Measurements from ENCODE around the gene TTLL13.

Gene TTLL13

GRCh38 chr15:90214553-90215196 is 34.7 kb upstream of the TTLL13 start:
- DNase-seq (ENCODE audit: low spot score) = no peak

GRCh38 chr15:90217671-90218394 is 31.5 kb upstream of the TTLL13 start:
- DNase-seq (ENCODE audit: low spot score) = no peak

GRCh38 chr15:90219421-90220141 is 29.8 kb upstream of the TTLL13 start:
- DNase-seq (ENCODE audit: low spot score) = peak; percentile 67

GRCh38 chr15:90221246-90221900 is 28.0 kb upstream of the TTLL13 start:
- DNase-seq (ENCODE audit: low spot score) = peak; percentile 78

- no peak for DNase-seq (ENCODE audit: low spot score)
These were observed 26.8 kb upstream of the TTLL13 start for GRCh38 chr15:90222547-90222946.

- no peak for DNase-seq (ENCODE audit: low spot score)
These were observed 25.8 kb upstream of the TTLL13 start for GRCh38 chr15:90223441-90224165.

- no peak for DNase-seq (ENCODE audit: low spot score)
These were observed 24.3 kb upstream of the TTLL13 start for GRCh38 chr15:90225047-90225446.

- DNase-seq (ENCODE audit: low spot score) = no peak
These were observed 23.7 kb upstream of the TTLL13 start for GRCh38 chr15:90225504-90226234.

GRCh38 chr15:90227336-90227735 is 22.0 kb upstream of the TTLL13 start:
- DNase-seq (ENCODE audit: low spot score) = no peak

GRCh38 chr15:90227816-90228772 is 21.3 kb upstream of the TTLL13 start:
- DNase-seq (ENCODE audit: low spot score) = no peak

GRCh38 chr15:90228960-90229359 is 20.4 kb upstream of the TTLL13 start:
- DNase-seq (ENCODE audit: low spot score) = no peak

GRCh38 chr15:90230071-90230494 is 19.3 kb upstream of the TTLL13 start:
- no peak for DNase-seq (ENCODE audit: low spot score)

GRCh38 chr15:90230610-90231009 is 18.7 kb upstream of the TTLL13 start:
- DNase-seq (ENCODE audit: low spot score) = no peak

GRCh38 chr15:90231028-90232017 is 18.0 kb upstream of the TTLL13 start:
- DNase-seq (ENCODE audit: low spot score) = no peak

GRCh38 chr15:90232196-90232595 is 17.2 kb upstream of the TTLL13 start:
- DNase-seq (ENCODE audit: low spot score) = no peak

GRCh38 chr15:90232941-90233386 is 16.4 kb upstream of the TTLL13 start:
- no peak for DNase-seq (ENCODE audit: low spot score)

- DNase-seq (ENCODE audit: low spot score) = peak; percentile 97
These were observed 15.8 kb upstream of the TTLL13 start, which contains the start of gene CIB1 for GRCh38 chr15:90233387-90234095. Gene CIB1, minus strand, starts transcription at chr15:90233941. Its CDS starts 56 bp downstream, at chr15:90233885.

Data from hematopoietic multipotent progenitor cell treated with erythropoietin and hydrocortisone succinate and interleukin-3 and kit ligand, for 15 days (in vitro differentiated cells).